Iris pigment epithelial cell (primary cell): Measurements from ENCODE around the gene RGS21.

Experiments
- DNase-seq: peaks from one replicate; pipeline ENCODE4 v3.0.0-alpha.2; 2011; ENCODE audit warnings: low read depth

RGS21 gene

DNA sequence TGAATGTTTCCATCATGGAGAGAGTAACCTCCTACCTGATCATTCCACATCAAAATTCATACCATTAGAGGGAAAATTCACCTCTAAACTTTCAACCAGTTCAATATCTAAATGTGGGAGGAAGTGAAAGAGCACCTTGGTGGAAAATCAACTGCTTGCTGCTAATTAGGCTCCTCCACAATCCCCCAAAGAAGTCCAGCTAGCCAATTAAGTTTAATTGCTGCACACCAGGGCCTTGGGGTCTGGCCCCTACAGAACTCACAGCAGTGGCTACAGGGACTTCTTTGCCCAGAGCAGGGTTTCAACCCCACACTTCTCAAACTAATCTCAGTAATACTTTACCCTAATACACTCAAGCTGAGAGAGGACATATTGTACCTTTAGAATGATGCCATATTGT, 62.1 kb downstream of the RGS21 start:
- no peak for DNase-seq

DNA sequence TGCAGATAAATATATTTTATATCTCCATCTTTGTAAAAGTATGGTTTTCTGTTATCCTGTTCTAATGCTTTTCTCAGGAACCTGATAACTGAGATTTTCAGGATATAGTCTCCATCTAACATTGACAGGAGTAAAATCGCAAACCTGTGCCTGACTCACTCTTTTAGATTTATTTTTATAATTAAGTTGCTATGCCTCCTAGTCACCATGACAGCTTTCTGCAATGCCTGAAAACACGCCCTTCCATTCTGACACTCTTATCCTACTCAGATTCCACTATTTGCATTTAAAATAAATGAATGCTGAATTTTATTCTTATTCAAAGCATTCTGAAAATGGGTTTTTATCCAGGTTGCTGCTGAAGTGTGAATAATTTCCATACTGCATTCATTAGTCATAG, 62.8 kb downstream of the RGS21 start:
- no peak for DNase-seq

DNA sequence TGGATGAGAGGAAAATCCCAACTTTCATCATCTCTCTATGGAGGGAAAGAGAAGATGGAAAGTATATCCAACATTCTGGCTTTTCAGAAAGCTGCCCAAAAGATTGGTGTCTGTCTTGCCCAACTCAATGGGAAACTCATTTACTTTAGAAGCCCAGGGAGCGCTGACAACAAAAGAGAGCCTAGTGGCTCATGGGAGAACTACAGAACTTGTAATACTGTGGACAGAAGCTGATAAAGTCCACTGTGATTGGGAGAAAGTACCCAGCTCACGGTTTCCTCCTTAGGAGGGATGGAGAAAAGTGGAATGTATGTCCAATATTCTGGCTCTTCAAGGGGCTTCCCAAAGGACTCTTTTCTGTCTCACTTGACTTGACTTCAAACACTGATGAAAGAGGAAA, 66.0 kb downstream of the RGS21 start:
- no peak for DNase-seq

DNA sequence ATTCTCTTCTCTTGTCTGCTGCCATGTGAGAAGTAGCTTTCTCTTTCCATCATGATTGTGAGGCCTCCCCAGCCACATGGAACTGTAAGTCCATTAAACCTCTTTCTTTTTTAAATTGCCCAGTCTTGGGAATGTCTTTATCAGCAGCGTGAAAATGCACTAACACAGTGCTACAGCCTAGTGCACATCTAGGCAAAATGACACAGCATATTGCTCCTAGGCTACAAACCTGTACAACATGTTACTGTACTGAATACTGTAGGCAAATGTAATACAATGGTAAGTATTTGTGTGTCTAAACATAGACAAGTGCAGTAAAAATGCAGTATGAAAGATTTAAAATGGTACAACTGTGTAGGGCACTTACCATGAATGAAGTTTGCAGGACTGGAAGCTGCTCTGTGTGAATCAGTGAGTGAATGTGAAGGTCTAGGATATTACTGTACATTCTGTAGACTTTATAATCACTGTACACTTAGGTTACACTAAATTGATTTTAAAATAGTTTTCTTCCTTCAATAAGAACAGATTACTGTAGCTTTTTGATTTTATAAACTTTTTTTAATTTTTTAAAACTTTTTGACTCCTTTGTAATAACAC, 69.4 kb downstream of the RGS21 start:
- no peak for DNase-seq

GRCh38 chr1:192395211-192395610, 78.4 kb downstream of the RGS21 start:
- DNase-seq, result peak; percentile 10

DNA sequence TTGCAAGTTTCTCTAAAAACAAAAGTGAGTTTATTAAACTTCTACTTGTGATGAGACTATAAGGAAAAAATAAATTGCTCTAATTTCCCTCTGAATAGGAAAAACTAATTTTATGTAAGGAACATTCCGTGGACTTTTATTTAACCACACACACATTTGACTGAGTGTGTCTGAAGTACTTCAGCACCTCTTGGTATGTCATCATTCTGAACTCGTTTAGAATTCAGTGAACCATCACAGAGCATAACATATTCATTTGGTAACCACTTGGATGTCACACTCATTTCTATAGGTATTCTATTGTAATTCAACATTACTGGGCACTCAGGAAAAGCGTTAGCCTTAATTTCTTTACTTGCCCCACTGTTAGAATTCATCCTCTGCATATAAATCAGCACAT, 79.1 kb downstream of the RGS21 start:
- no peak for DNase-seq

GRCh38 chr1:192399161-192399560, 82.4 kb downstream of the RGS21 start:
- no peak for DNase-seq

DNA sequence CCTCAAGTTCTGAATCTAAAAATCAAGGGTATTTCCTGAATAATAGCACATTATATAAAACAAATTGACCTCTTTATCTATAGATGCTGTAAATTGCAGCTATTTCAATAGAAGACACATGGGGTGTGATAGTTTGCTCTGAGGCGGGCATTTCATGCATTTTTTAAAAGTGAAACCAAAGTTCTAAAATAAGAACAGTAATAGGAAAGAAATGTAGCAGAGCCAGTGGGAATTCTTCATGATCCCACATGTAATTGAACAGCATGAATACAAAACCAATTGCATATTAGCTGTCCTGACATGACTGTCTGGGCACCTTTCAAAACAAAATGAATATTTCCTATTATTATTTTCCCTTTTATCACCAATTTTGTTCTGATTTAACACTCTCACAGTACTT, 85.0 kb downstream of the RGS21 start:
- peak; percentile 7 for DNase-seq

DNA sequence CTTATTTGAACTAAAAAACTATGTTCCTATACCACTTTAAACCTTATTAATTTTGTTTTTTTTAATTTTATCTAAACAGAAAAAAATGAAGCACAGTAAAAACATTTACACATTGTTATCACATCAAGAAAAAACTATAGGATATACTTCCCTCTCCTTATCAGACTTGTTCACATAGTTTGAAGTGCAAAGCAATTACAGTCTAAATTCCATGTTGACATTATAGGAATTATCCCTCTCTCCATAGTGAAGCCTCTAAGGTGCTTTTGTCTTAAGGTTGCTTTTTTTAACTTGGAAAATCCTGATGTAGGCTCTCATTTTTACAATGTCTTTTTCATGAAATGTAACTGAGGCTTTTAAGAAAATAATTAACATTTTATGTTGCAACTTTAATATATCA, 85.8 kb downstream of the RGS21 start:
- DNase-seq, result no peak

DNA sequence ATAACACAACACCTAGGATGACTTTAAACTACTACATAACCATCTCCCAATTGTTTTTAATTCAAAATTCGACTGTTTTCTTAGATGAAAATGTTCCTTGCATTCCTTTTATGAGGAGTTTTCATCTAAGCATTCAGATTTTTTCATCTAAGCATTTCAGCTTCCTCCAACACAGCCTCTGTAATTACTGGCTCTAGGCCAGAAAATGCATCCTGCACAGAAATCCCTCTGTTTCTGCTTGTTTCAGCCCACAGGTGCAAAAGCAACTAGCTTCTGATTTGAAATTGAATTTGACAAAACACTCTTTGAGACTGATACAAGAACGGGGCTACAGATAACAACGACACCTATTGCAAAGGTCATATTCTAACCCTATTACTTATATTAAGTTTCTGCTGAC, 90.4 kb downstream of the RGS21 start:
- no peak for DNase-seq
